GF-D8 (cell line): ENCODE measurements around the gene PXMP4.

ENCODE experiments used
- DNase-seq: peaks from one replicate; lab custom pipeline; 2025; lab: John Stamatoyannopoulos, UW

PXMP4 gene

DNA sequence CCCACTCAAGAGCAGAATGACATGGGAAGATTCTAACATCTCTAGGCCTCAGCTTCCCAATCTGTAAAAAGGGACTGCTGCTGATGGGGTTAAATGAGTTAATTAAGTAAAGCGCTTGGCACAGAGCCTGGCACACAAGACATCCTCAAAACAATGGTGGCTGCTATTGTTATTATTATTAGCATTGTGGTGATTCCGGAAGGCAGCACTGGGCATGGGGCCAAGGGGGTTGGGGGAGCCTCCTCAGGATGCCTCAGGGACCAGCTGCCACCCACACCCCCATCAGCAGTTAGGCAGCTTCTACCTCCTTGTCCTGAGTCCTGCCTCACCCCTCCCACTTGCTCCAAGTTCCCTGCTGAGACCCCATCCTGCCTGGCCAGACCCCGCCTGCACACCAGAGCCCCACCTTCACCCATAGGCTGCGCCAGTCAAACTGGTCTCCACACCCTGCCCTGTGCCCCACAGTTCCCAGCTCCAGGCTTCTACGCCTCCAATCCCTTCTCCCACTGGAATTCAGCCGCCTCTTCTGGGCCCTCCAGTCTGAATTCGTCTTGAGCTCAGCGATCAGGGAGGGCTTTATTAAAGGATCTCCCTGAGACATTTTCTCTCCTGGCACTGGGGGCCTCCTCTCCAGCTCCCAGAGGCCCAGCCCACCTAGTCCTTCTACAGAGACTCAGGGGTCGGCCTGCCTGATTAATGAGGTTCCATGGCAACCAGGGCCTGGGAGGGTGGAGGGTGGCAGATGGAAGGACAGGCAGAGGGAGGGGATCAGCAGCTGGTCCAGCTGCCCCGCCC, 35.4 kb downstream of the PXMP4 start:
- DNase-seq: no peak

DNA sequence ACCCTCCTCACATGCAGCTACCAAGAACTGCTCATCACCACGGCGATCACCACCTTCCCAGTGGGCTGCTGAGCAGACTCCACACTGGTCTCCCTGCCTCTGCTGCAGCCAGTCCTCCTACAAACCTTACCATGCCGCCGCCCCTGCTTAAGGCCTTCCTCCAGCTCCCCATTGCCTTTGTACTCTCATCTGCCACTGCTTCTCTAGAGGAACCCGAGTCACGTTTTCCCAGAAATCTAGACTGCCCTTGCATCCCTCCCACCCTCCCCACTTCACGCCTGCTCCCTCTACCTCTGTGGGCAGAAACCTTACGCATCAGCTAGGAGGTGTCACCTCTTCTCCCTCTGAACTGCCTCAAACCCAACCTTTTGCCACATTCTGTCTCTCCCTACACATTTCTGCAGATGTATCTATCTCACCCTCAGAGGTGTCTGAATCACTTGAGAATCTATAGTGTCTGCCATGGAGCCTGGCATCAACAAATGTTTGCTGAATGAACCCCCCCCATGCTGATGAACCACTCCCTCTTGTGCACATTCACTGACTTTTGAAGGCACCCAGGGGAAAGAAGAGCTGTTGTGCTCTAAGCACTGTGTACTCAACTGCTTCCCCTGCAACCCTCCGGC, 38.3 kb downstream of the PXMP4 start:
- no peak for DNase-seq

DNA sequence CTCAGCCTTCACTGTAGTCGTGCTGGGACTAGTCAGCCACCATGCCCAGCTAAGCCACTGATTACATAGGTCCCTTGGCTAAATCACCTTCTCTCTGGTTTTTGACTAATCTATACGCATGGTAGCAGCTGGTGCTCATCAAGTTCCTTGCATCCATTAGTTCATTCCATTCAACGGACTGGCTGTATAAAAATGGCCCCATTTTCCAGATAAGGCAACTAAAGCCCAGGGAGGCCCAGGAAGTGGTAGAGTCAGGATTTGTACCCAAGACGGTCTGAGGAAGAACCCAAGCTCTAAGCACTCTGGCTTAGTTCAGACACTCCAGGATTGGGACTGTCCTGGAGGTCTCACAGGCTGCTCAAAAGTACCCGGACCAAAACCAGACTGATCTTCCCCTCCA, 38.8 kb downstream of the PXMP4 start:
- DNase-seq: no peak

DNA sequence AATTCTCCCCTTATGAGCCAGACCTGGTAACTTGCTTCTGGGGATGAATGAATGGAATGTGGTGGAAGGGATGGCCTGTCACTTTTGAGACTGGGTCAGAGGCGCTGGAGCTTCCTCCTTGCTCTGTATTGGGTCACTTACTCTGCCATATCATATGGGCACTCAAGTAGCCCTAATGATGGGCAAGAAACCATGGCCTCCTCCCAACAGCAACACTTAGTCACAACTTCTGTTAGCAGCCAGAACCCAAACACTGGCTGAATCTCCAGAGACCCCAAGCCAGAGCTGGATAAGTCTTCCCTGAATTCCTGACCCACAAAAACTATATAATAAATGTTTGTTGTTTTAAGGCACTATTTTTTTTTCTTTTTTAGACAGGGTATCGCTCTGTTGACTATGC, 39.4 kb downstream of the PXMP4 start:
- DNase-seq: no peak

DNA sequence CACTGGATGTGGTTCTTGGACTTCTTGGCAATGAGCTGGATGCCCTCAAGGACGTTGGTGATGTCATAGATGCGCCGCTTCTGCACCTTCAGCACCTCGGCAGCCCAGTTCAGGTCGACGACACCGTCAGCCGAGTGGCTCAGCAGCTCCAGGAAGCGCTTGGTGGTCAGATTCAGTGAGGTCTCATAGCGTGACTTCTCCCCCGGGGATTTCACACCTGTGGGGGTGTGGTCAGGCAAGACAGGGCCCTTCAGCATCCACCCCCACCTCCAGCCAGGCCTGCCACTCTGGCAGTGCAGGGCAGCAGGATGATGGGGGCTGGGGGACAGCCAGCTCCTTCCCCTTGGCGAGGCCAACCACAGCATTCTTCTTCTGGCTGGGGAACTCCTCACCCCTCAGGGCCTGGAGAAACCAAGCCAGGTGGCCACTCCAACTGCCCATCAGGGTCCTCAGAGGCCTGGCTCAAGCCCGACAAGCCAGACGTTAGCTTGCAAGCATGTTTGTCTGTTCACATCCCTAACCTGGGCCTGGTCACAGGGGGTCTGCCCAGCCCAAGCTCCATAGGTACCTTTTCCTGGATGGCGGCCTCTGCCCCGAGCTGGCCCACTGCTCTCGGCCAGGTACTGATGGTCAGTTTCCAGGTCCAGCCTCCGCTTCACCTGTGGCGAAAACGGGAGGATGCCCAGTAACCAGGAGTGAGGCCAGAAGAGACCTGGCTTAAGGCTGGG, 40.2 kb downstream of the PXMP4 start:
- no peak for DNase-seq

DNA sequence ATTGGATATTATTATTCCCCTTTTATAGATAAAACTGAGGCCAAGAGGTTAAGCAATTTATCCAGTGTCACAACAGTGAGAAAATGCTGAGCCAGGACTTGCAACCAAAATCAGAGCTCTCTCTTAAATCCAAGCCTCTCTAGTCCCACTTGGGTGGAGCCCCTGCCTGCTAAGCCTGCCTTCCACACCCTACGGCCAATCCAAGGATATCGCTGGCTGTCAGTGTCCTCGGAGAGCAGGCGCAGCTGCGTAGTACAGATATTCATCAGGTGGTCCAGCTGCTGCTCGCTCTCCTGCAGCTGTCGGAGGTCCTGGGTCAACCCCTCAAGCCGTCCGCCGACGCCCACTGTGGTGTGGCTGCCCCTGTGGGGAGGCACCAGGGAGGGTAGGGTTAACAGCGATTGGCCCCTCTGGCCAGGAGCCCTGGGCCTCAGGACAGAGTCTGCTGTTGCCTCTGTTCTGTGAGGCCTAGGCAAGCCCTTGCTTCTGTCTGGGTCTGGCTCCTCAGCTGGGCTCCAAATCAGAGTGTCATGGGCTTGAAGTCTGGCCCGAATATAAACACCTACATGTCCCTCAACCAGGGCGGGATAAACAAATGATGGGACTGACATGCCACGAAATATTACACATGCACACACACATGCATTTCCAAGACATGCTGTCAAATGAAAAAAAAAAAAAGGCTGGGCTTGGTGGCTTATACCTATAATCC, 42.0 kb downstream of the PXMP4 start:
- DNase-seq: no peak

DNA sequence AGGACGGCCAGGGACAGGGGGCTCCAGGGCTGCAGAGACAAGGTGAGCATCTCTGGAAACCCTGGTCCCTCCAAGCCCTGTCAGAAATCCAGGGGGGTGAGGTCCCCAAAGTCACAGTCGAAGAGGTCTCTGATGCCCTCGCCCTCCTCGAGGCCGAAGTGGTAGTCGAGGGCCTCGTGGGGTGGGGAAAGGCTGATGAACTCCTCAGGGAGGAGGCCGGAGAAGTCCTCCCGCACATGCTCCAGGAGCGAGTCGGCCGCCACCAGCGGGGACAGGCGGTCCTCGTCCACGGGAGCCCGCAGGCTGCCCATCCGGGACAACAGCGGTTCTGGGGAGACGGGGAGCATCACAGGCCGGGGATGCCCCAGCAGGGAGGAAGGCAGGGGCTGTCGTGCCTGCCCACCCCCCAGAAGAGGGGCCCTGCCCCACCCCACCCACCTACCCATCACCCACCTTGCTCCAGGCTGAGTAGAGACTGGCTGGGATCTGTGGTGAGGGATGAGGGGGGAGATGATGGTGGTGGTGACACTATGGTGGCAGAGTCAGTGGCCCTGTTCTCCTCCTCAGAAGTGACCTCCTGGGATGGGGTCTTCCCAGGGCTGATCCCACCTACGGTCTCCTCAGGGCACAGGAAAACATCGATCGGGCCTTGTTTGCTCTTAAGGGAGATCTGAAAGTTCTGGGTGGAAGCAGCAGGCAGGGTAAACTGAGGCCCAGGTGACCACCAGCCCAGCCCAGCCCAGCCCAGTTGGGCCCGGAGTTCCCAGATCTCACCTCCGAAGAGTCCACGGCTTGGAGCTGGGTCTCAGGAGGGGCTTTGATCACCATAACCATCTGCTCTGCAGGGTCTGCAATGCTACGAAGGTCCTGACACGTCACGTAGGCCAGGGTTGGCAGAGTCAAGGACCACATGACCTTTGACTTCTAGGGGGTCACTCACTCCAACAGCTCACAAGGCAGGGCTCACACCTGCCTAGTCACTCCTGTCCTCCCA, 43.2 kb downstream of the PXMP4 start:
- DNase-seq: no peak

DNA sequence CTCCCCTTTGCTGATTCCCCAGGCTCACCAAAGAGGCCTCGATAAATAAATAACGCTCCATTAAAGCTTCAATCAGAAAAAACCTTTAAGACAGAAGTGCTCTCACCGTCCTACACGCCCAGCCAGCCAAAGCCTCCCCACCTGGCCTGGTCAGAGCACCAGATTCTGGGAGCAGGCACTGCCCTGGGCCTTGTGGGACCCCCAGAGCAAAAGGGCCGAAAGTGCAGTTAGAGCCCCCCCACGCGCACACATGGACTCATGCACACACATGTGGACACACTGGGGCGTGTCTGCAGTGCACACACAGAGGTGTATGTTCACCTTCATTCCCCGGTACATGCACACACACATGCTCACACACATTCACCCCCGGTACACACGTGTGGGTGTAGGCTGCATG, 44.0 kb downstream of the PXMP4 start:
- no peak for DNase-seq

DNA sequence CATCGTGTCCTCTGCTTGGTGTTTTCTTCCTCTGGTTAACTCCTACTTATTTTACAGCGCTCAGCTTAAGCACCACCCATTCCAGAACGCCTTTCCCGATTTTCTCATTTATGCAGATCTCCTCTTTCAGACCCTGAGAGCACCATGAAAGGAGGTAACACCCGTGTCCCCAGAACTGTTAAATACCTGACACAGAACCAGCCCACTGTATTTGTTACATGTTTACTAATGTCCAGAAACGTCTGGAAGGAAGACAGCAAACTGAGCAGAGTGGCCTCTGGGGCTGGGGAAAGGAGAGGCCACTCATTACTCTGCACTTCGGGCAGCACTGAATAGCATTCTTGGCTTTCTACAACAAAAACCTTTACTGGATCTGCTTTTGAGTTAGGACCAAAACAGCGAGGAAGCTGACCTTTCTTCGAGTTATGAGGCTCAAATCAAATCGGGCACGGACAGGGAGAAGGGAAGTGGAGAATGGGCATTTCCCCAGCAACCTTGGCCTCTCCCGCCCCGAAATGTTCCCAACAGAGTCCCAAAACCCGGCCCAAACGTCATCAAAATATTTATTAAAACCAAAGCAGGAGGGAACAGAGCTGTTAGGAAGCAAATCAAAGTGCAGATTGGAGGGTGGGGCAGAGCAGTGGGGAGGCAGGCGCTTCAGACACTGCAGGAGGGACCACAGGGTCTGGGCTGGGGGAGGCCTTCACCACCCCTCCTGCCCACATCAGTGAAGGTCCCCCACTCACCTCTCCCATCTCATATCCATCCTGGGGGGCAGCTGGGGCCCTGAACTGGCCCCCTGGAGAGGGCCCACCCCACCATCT, 44.8 kb downstream of the PXMP4 start:
- DNase-seq: no peak

DNA sequence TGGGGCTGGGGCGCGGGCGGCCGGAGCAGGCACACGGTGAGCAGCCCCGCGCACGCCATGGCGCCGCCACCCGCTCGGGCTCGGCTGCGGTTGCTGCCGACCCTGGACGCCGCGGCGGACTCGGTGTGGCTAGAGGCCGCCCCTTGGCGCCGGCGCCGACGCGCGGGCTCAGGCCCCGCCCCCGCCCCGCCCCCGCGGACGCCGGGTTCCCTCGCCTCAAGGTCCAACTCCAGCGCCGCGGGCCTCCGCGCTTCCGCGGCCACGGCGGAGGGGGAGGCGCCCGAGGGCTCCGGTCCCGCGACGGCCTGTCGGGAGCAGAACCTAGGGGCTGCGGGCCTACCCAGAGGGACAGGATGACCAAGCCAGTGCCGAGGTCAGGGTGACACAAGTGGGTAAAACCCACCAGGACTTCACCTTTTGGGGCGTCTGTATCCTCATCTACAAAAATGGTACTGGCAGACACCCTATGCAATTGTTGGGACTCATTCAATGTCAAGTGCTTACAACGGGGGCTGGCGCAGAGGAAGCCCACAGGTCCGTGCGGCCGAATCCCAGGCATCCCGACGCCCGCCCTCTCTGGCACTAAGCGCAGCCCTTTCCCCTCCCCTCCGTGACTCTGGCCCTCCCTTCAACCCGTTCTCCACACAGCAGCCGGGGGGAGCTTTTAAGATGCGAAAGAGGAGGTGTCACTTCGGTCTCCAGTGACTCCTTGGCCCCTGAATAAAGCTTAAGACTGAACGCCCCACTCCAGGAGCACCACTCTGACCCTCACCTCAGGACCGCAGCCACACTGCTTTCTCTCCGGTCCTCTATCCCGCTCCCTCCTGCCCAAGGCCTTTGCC, 45.6 kb downstream of the PXMP4 start, which contains the start of gene NECAB3:
TSS of gene NECAB3 (minus strand) at position 135 of the 842 bp plus-strand sequence. CDS start at position 59, 76 bp downstream.
- DNase-seq: peak; percentile 4

DNA sequence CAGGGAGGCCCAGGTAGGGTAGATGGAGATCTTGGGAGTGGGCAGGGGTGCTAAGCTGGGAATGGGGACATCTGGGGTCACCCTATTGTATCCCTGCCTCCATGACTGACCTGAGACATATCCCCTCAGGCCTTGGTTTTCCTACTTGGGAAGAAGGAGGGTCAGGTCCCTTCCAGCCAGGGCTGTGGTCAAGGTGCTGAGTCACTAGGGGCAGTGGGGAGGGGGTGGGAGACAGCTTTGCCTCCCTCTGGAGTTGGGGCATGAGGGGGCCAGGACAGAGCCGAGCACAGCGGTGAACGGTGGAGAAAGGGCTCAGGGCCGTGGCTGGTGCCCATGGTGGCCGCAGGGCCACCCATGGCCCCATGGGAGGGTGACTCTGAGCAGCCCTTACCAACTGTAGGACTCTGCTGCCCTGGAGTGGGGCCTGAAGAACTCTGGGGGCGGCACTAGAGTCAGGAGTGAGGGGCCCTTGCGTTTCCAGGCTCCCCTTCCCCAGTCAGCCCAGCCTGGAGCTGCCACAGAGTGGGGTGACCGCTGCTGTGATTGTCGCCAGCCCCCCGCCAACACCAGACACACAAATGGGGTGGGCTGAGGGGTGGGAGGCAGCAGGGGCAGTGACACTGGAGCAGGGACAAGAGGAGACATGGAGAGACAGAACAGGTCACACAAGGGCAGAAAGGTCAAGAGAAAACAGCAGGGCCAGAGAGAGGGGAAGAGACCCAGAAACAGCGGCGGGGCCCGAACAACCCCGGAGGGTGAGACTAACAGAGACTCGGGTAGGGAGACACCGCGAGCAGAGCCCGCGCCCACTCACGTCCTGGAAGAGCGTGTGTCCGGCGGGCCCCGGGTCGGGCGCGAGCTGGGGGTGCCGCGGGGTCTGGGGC, 46.5 kb downstream of the PXMP4 start:
- no peak for DNase-seq

DNA sequence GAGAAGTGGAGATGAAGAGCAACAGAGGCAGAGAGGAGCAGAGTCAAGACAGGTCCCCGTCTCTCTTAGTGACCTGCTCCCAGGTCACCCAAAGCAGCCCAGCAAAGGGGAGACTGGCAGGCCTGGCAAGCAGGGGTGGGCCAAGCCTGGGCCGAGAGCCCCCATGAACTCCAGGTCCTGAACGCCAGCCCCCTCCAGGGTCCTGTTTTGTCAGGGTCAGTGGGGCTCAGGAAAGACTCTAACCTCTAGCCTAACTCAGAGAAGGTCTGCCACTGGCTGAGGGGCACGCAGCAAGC, 47.0 kb downstream of the PXMP4 start:
- DNase-seq: no peak

DNA sequence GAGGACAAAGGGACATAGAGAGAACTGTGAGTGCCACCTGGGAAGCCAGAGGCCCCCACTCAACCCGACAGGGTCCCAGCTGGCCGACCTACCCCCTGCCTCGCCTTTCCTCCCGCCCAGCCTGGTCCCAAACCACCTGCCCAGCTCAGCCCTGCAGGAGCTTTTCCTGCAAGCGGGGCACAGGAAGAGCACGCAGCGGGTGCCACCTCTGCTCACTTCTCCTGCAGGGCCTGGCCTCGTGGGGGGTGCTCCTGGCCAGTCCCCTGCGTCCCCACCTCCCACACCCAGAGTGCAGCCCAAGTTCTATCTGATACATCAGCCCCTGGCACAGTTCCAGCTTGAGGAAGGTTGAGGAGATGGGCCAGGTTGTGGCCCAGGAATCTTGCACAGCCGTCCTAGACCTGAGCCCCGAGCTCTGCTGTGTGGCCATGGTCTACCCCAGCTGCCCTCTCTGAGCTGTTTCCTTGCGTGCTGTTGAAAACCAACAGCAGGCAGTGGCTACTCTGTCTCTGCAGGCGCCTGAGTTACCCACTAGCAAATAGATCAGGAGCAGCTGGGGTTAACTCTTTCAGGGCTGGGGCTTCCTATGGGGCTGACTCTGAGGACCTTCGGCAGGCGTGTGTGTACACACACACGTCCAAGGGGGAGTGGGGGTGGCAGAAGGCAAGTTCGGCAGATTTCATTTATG, 47.5 kb downstream of the PXMP4 start:
- DNase-seq: no peak

DNA sequence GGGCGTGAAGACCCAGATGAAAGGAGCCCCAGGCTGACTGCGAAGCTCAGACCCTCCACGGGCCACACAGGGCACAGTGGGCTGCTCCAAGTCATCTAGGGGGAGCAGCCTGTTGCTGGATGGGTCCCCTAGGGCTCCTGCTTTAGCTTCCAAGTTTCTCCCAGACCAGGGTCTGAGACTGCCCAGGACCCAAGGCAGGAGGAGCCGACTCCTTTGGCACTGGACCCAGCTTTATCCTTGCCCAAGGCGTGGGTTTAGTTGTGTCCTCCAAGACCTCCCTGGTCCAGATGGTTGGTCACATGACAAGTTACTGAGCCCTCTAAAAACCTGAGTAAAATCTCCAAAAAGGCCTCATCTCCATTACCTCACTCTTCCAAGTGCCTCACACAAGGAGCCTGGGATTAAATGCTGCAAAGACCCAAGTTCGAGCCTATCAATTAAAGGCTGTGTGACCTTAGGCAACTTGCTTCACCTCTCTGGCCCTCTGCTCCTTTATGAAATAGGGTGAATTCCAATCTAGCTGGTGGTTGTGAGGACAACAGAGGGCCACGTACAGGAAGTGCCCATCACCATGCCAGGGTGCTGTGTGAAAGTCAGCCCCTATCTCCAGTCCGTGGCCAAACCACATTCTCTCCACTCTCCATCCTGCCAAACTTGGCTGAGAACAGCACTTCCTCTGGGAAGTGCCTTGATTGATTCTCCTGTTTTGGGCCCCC, 48.4 kb downstream of the PXMP4 start:
- no peak for DNase-seq

DNA sequence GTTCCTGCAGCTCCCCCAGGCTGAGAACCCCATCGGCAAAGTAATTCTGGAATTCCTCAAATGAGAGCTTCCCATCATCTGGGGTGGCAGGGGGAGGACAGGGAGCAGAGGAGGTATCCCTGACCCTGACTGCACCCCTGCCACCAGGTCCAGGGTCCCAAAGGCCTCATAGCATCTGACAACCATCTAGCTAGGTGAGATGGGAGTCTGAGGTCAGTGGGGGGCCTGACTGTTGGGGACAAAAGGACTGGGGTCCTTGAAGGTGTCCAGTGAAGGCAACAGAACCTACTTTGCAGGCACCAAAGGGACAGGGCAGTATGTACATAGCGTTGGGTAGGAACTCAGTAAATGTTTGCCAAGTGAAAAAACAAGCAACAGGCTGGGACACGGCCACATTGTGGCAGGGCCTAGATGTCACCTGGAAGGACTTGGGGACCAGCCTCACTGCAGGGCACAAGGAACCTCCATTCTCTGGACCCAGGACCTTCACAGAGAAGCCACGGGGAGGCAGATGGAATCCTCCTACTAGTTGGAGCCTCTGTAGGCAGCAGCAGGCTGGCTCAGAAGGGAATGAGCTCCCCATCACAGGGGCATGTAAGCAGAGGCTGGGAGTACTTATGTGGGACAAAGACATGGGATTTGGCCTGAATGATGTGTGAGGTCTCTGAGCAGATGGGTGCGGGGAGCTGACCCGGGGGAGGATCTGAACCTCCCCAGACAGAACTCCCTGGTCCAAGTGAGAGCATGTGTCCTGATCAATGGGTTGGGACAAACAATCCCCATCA, 49.2 kb downstream of the PXMP4 start:
- DNase-seq: no peak

DNA sequence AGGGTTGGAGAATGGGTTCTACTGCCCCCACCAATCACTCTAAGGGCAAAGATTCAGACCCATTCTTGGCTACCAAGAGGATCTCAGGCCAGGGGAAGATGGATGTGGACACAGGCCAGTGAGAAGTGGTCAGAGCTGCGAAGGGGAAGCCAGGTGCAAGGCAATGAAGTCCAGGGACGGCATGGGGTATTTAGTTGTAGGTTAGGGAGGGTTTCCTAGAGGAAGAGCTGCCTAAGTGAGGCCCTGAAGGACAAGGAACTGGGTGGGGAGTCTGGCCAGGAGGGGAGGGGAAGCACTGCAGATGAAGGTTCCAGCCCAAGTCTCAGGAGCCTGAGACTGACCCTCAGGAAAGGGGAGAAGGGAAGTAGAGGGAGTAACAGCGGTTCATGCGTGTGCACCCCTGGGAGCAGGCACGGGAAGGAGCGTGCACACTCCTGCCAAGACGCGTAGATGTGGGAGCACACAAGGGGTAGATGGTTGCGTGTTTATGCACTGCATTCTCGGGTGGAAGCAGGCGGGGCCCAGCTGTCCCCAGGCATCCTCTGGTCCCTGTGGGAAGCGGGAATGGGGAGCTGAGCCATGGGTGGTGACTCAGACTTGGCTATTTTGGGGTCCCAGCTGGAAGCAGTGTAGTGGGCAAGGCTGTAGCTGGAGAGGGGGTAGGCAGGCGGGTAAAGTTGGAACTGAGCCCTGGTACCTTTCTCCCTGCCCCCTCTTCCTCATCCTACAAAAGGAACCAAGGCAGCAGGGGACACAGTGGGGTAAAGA, 50.1 kb downstream of the PXMP4 start:
- no peak for DNase-seq
